SH-SY5Y (cell line): ENCODE data around the gene C2orf81.

Experiments
- GATA2 ChIP-seq: IDR thresholded peaks from 2 replicates; pipeline ENCODE4 v1.6.1; 2011; ENCODE audit warnings: mild to moderate bottlenecking, low read depth, low read length
- GATA3 ChIP-seq: IDR thresholded peaks from 2 replicates; pipeline ENCODE4 v1.6.1; 2011; ENCODE audit warnings: low read depth, mild to moderate bottlenecking, low read length, moderate library complexity

- TF ChIP-seq GATA3 = no peak
- TF ChIP-seq GATA2 = 0 out of 2 replicates have a peak, but pooled peaks have one; percentile 31
Observed at GRCh38 chr2:74391580-74392448, 29.6 kb downstream of the C2orf81 start.
